Body of pancreas (tissue), 4 donors: ENCODE data around the gene HSF4.

Experiments used
- POLR2A ChIP-seq, 3 donors: fragments of 450-650 bp; IDR thresholded peaks; one replicate each; pipeline ENCODE4 v1.6.1; 2016; ENCODE audit warnings: antibody characterized with exemption in 3 of 3, mild to moderate bottlenecking in 2 of 3
- TF ChIP-seq, protein P1 (sequence below), 7 experiments: fragments of 450-650 bp in 4 of 7; fragments of 200-600 bp in 3 of 7; sonication (generic) in 3 of 7; IDR thresholded peaks; one replicate each; pipeline ENCODE4 v1.5.1; 2016 to 2019; ENCODE audit warnings: antibody characterized with exemption in 7 of 7

DNA sequence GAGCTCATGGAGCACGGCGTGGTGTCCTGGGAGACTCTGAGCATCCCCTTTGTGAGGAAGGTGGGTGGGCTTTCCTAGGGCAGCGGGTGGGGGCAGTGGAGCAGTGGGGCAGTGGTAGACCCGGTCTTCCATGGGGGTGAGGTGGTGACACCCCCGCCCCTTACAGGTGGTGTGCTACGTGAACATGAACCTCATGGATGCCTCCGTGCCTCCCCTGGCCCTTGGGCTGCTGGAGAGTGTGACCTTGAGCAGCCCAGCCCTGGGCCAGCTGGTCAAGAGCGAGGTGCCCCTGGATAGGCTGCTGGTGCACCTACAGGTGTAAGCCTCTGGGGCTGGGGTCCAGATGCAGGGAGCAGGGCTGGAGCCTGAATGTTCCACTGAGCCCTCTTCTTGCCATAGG, 35.9 kb downstream of the HSF4 start:
- TF ChIP-seq, protein P1, sequence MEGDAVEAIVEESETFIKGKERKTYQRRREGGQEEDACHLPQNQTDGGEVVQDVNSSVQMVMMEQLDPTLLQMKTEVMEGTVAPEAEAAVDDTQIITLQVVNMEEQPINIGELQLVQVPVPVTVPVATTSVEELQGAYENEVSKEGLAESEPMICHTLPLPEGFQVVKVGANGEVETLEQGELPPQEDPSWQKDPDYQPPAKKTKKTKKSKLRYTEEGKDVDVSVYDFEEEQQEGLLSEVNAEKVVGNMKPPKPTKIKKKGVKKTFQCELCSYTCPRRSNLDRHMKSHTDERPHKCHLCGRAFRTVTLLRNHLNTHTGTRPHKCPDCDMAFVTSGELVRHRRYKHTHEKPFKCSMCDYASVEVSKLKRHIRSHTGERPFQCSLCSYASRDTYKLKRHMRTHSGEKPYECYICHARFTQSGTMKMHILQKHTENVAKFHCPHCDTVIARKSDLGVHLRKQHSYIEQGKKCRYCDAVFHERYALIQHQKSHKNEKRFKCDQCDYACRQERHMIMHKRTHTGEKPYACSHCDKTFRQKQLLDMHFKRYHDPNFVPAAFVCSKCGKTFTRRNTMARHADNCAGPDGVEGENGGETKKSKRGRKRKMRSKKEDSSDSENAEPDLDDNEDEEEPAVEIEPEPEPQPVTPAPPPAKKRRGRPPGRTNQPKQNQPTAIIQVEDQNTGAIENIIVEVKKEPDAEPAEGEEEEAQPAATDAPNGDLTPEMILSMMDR (IDR thresholded peaks at IDR 0.05): no peak
- TF ChIP-seq POLR2A (IDR thresholded peaks at IDR 0.05): no peak
